Stimulated activated naive CD8-positive, alpha-beta T cell treated with anti-CD3 and anti-CD28 coated beads, Interleukin-15, Interleukin-2, amounts not matched to agents 100 U/mL and 50 U/mL, for 24 hours (primary cell): ENCODE measurements around the gene ATP11C.
"Not testable (repeated sequence)": the region's sequence is repeated elsewhere in the genome, so short reads cannot be mapped to it uniquely, and the experiment has no call there.

ENCODE experiments used
- ATAC-seq: fragments of 150-1000 bp; cut with Tn5 transposase; one replicate; pipeline ENCODE4 v1.10.0; 2021
- DNase-seq: peaks from one replicate; pipeline ENCODE4 v3.0.0; 2021

The ATP11C gene

GRCh38 chrX:139932901-139933796 lies at the start of gene ATP11C:
TSS of gene ATP11C (minus strand) at chrX:139933053. CDS start at chrX:139932042, 1,011 bp downstream.
- DNase-seq (peak; percentile 83), ATAC-seq (peak; percentile 93)

GRCh38 chrX:139974471-139974870 lies 41.6 kb upstream of the ATP11C start:
- ATAC-seq (no peak), DNase-seq (no peak)

- ATAC-seq (no peak), DNase-seq (no peak)
Observed at GRCh38 chrX:139972629-139973624, 40.1 kb upstream of the ATP11C start.

GRCh38 chrX:139972113-139972512 lies 39.3 kb upstream of the ATP11C start:
- no peak for ATAC-seq
- DNase-seq = no peak

- DNase-seq (no peak), ATAC-seq (no peak)
Observed at GRCh38 chrX:139971394-139971749, 38.5 kb upstream of the ATP11C start.

GRCh38 chrX:139969286-139969685 lies 36.4 kb upstream of the ATP11C start:
- DNase-seq (no peak), ATAC-seq (no peak)

GRCh38 chrX:139967750-139968149 lies 34.9 kb upstream of the ATP11C start:
- DNase-seq (no peak), ATAC-seq (no peak)

GRCh38 chrX:139967300-139967699 lies 34.4 kb upstream of the ATP11C start:
- DNase-seq = no peak
- ATAC-seq = no peak

GRCh38 chrX:139966159-139966558 lies 33.3 kb upstream of the ATP11C start:
- not testable (repeated sequence) for ATAC-seq, DNase-seq

- ATAC-seq = no peak
Observed at GRCh38 chrX:139965421-139965820, 32.6 kb upstream of the ATP11C start, which contains the start of gene CXorf66. TSS of gene CXorf66 (minus strand) at chrX:139965521. CDS start at chrX:139965496, 25 bp downstream.

GRCh38 chrX:139961091-139961490 lies 28.2 kb upstream of the ATP11C start:
- not testable (repeated sequence) for DNase-seq, ATAC-seq

More at GRCh38 chrX:139965421-139965820, 32.6 kb upstream of the ATP11C start, which contains the start of gene CXorf66:
- DNase-seq = no peak

GRCh38 chrX:139949703-139950102 lies 16.9 kb upstream of the ATP11C start:
- no peak for DNase-seq
- no peak for ATAC-seq

- DNase-seq = no peak
- no peak for ATAC-seq
Observed at GRCh38 chrX:139945075-139945474, 12.2 kb upstream of the ATP11C start.

- ATAC-seq = no peak
- DNase-seq = no peak
Observed at GRCh38 chrX:139936259-139936658, 3.4 kb upstream of the ATP11C start.

GRCh38 chrX:139933904-139934303 lies 1.1 kb upstream of the ATP11C start:
- no peak for DNase-seq
- no peak for ATAC-seq

GRCh38 chrX:139932073-139932900 lies 566 bp downstream of the ATP11C start:
- peak; percentile 37 for ATAC-seq

GRCh38 chrX:139931646-139932072 lies 1.2 kb downstream of the ATP11C start:
- ATAC-seq (no peak), DNase-seq (no peak)

More at GRCh38 chrX:139932073-139932900, 566 bp downstream of the ATP11C start:
- DNase-seq = peak; percentile 53

- ATAC-seq = no peak
- DNase-seq = peak; percentile 26
Observed at GRCh38 chrX:139930916-139931645, 1.8 kb downstream of the ATP11C start.

- no peak for DNase-seq
- ATAC-seq = no peak
Observed at GRCh38 chrX:139930401-139930800, 2.5 kb downstream of the ATP11C start.

GRCh38 chrX:139929876-139930275 lies 3.0 kb downstream of the ATP11C start:
- DNase-seq (no peak), ATAC-seq (no peak)

- DNase-seq = no peak
- no peak for ATAC-seq
Observed at GRCh38 chrX:139924696-139925095, 8.2 kb downstream of the ATP11C start.
